ENCODE results near the gene TAF10.

TAF10 gene

GRCh38 chr11:6569706-6570105, 42.3 kb downstream of the TAF10 start:
- Histone ChIP-seq H3K36me3 (no peaks in the 10 kb centered on the region), H3K9me3 (no peaks in the 10 kb centered on the region), H3K4me3 (ENCODE audit: low read depth, low read length) (no peak overlapping the region), H3K4me1 (peaks cover 3% of the 10 kb centered on the region; the same call in 1 of the 2 replicates), H3K27me3 (no peaks in the 10 kb centered on the region)
- DNase-seq = no peak
- no peak for TF ChIP-seq CTCF (IDR thresholded peaks at IDR 0.05; ENCODE audit: low read depth, low read length)

- H3K4me1 ChIP-seq = peaks cover 3% of the 10 kb centered on the region; the same call in 1 of the 2 replicates
- no peak for TF ChIP-seq CTCF (IDR thresholded peaks at IDR 0.05; ENCODE audit: low read depth, low read length)
- H3K9me3 ChIP-seq = no peaks in the 10 kb centered on the region
- no peak overlapping the region for H3K4me3 ChIP-seq (ENCODE audit: low read depth, low read length)
- H3K27me3 ChIP-seq = no peaks in the 10 kb centered on the region
- DNase-seq = peak; percentile 57
- H3K36me3 ChIP-seq = no peaks in the 10 kb centered on the region
Observed at GRCh38 chr11:6568191-6568918, 43.7 kb downstream of the TAF10 start.

GRCh38 chr11:6567371-6567745, 44.7 kb downstream of the TAF10 start:
- no peak overlapping the region for H3K4me3 ChIP-seq (ENCODE audit: low read depth, low read length)
- no peak for TF ChIP-seq CTCF (IDR thresholded peaks at IDR 0.05; ENCODE audit: low read depth, low read length)
- peaks cover 3% of the 10 kb centered on the region; the same call in 1 of the 2 replicates for H3K4me1 ChIP-seq
- no peak for DNase-seq
- no peaks in the 10 kb centered on the region for H3K9me3 ChIP-seq
- H3K27me3 ChIP-seq = no peaks in the 10 kb centered on the region
- no peaks in the 10 kb centered on the region for H3K36me3 ChIP-seq

GRCh38 chr11:6566704-6567370, 45.2 kb downstream of the TAF10 start:
- H3K27me3 ChIP-seq = no peaks in the 10 kb centered on the region
- peaks cover 3% of the 10 kb centered on the region; the same call in 1 of the 2 replicates for H3K4me1 ChIP-seq
- no peak for TF ChIP-seq CTCF (IDR thresholded peaks at IDR 0.05; ENCODE audit: low read depth, low read length)
- no peaks in the 10 kb centered on the region for H3K9me3 ChIP-seq
- no peaks in the 10 kb centered on the region for H3K36me3 ChIP-seq
- DNase-seq = no peak
- H3K4me3 ChIP-seq (ENCODE audit: low read depth, low read length) = no peak overlapping the region

- no peaks in the 10 kb centered on the region for H3K36me3 ChIP-seq
- no peak overlapping the region for H3K4me3 ChIP-seq (ENCODE audit: low read depth, low read length)
- no peaks in the 10 kb centered on the region for H3K9me3 ChIP-seq
- H3K4me1 ChIP-seq = peaks cover 3% of the 10 kb centered on the region; the same call in 1 of the 2 replicates
- H3K27me3 ChIP-seq = no peaks in the 10 kb centered on the region
- no peak for TF ChIP-seq CTCF (IDR thresholded peaks at IDR 0.05; ENCODE audit: low read depth, low read length)
- DNase-seq = no peak
Observed at GRCh38 chr11:6565988-6566703, 45.9 kb downstream of the TAF10 start.

All from BE2C (cell line).